Hematopoietic multipotent progenitor cell treated with erythropoietin and hydrocortisone succinate and interleukin-3 and kit ligand, for 17 days (in vitro differentiated cells): ENCODE data around the gene SLC29A4.
A peak's percentile ranks its signal among the peaks of the same experiment; 100 is the strongest.
"Not testable (repeated sequence)": the region's sequence is repeated elsewhere in the genome, so short reads cannot be mapped to it uniquely, and the experiment has no call there.

Experiments
- DNase-seq: peaks from one replicate; pipeline ENCODE4 v3.0.0-alpha.2; 2015; ENCODE audit warnings: low spot score

The SLC29A4 gene

DNA sequence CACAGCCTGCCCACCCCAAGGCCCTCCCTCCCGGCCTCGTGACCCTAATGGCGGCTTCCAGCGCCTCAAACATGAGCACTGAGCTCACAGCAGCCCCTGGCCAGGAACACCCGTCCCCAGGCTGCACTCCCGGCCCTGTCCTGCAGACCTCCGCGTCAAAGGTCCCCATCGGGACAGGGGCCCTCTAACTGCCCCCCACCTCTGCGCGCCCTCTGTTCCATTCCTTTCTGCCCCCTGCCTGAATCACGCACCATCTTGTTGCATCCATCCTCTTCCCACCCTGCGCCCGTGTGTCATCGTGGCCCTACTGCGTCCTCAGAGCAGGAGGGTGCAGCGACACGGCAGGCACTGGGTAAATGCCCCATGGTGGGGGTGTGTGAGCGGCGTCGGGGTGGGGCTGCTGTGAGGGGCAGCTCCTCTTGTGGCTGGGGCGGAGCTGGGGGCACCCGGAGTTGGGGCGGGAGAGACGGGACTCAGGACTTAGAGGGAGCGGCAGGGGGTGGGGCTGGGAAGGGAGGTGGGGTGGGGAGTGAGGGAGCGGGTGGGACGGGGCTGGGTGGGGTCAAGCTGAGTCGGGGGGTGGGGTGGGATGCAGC lies 13.4 kb downstream of the SLC29A4 start:
- DNase-seq, result no peak

- peak; percentile 15 for DNase-seq
Observed at GRCh38 chr7:5296611-5297226, 14.0 kb downstream of the SLC29A4 start.

DNA sequence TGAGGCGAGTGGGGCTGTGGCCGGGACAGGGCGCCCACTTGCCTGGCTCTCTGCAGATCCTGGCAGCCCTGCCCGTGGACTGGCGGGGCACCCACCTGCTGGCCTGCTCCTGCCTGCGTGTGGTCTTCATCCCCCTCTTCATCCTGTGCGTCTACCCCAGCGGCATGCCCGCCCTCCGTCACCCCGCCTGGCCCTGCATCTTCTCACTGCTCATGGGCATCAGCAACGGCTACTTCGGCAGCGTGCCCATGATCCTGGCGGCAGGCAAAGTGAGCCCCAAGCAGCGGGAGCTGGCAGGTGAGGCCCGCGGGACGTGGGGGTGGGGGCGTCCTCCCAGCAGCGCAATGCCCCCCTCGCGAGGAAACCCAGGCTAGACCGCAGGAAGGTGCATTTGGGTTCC lies 17.6 kb downstream of the SLC29A4 start:
- DNase-seq, result no peak

DNA sequence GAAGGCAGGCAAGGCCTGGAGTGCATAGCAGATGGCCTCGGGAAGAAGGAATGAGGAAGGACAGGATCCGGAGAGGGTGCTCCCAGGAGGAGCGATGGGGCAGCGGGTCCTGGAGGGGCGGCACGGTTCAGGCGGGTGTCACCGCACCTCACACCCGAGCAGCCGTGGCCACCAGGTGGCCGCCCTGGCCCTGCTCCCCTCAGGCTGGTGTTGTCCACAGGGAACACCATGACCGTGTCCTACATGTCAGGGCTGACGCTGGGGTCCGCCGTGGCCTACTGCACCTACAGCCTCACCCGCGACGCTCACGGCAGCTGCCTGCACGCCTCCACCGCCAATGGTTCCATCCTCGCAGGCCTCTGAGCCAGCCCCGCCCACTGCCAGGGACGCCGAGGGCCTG lies 19.8 kb downstream of the SLC29A4 start:
- no peak for DNase-seq

- DNase-seq, result no peak
Observed at GRCh38 chr7:5303061-5303460, 20.3 kb downstream of the SLC29A4 start.

DNA sequence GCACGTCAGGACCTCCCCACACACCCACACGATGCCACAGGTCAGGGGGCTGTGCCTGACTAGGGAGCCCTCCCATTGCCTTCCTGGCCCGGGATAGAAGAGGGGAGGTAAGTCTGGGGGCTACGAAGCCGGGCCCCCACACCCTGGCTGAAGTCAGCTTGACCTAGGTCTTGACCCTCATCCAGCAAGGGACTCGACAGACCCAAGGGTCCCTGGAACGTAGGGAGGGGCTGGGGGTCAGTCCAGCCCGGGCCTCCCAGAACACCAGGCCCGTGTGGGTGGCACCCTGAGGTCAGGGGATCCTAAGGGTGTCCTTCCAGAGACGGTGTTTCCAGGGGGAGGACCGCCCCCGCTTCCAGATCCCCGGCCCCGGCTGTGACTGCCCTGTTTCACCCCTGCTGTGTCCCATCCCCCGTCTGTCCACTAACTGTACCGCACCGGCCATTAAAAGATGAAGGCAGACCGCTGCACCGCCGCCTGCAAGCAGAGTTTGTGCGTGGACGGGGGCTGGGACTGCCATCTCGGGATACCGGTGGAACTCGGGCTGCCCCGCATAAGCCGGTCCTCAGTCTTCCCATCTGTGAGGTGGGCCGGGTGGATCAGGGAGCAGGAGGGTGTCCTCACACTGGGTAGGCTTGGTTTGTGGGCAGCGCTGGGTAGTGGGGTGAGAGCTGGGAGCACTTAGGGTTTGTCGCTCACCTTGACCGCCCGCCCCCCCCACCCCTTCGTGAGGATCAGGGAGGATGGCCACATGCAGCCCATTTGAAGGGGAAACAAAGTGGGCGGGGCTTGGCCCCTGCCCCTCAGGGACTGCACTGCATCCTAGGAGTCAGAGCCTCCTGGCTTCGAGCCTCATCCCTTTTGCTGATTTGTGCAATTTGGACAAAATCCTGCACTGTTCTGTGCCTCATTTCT lies 21.1 kb downstream of the SLC29A4 start:
- no peak for DNase-seq

DNA sequence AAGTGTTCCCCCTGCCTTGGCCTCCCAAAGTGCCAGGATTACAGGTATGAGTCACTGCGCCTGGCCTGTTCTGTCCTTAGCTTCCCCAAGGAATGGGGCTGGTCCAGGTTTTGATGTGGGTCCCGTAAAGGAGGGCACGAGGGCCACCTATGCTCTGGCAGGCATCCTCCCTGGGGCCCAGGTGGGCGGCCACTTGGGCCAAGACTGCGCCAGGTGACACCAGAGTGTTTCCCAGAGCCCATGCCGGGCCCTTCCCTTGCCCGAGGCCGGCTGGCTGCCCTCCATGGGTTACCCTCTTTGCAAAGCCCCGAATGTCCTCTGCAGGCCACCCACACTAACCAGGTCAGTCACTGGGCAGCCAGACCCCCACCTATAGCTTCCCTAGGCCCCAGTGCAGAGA lies 22.3 kb downstream of the SLC29A4 start:
- DNase-seq, result not testable (repeated sequence)

- not testable (repeated sequence) for DNase-seq
Observed at GRCh38 chr7:5307221-5308142, 24.7 kb downstream of the SLC29A4 start.

DNA sequence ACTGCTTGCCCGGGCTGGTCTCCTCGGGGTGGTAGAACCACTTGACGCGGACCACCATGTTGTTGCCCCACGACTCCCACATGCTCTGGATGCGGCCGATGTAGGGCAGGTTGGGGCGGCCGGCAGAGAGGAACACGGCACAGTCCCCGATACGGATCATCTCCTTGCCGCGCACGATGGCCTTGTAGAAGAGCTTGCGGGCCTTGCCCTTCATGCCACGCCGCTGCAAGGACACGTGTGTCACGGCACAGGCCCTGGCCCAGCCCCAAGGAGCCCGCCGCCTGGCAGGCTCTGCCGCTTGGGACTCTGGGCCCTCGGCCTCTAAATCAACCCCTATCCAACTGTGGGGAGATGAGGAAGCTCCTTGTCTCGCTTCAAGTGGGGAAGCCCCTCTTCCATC lies 26.4 kb downstream of the SLC29A4 start:
- no peak for DNase-seq

DNA sequence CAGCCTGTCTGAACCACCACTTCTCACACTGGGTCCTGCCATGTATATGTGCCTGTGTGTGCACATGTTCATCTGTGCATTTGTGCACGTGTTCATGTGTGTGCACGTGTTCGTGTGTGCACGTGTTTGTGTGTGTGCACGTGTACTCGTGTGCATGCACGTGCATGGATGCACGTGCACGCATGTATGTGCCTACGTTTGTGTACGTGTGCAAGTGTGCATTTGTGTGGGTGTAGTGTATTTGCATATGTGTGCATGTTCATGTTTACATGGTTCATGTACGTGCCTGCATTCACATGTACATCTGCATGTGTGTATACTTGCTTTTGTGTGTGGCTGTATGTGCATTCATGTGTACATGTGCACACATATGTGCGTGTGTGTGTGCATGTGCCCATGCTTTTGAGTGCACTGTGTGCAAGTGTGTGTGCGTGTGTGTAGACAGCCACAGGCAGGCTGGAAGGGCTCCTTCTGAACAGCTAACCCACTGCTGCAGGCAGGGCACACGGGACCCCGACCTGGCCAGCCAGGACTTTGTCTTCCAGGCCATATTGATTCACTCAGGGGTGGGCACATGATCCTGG lies 28.2 kb downstream of the SLC29A4 start:
- DNase-seq, result no peak

- not testable (repeated sequence) for DNase-seq
Observed at GRCh38 chr7:5312276-5313070, 29.7 kb downstream of the SLC29A4 start.

DNA sequence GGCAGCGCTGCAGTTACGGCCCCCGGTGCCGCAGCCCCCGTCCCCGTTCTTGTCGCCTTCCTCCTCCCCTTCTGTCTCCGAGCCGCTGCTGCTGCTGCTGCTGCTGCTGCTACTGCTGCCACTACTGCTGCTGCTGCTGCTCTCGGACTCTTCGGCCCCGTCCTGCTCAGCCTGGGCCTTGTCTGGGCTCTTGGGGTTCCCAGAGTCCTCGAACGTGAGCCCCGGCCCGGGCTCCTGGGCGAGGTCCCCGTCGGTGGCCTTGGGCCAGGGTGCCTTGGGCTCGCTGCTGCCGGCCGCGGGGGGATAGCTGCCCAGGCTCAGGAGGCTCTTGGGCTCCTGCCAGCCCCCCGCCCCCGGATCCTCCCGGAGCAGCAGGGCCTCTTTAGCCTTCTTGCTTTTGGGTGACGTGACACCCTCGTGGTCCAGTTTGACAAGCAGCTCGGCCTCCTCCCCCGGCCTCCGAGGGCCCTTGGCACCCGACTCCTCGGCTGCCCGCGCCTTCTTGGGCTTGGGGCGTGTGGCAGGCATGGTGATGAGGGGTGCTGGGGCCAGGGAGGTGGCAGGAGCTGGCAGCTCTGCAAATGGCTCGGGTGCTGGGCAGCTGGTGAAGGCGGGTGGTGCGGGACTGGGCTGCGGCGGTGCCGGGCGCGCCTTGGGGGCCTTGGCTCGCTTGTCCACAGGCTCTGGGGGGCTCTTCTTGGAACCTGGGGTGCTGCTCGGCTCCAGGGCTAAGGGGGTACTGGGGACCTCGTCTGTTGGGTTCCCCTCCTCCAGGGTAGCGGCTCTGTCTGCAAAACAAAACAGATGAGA lies 30.5 kb downstream of the SLC29A4 start:
- DNase-seq, result not testable (repeated sequence)

GRCh38 chr7:5314864-5315263 lies 32.1 kb downstream of the SLC29A4 start:
- DNase-seq, result no peak

- DNase-seq, result no peak
Observed at GRCh38 chr7:5315761-5316160, 33.0 kb downstream of the SLC29A4 start.

DNA sequence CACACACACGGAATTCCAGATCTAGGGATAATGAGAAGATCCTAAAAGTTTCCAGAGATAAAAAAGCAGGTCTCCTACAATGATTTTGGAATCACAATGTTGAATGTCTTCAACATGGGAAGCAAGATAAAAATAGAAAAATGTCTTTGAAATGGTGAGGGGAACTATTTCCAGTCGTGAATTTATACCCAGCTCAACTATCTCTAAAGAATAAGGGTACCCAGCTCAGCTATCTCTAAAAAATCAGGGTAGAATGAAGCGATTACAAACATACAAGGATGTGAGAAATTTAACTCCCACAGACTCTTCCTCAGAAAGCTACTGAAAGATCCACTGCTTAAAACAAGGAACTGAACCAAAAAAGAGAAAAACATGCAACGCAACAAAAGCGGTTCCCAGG lies 35.9 kb downstream of the SLC29A4 start:
- DNase-seq, result not testable (repeated sequence)

- no peak for DNase-seq
Observed at GRCh38 chr7:5320391-5320790, 37.6 kb downstream of the SLC29A4 start.

DNA sequence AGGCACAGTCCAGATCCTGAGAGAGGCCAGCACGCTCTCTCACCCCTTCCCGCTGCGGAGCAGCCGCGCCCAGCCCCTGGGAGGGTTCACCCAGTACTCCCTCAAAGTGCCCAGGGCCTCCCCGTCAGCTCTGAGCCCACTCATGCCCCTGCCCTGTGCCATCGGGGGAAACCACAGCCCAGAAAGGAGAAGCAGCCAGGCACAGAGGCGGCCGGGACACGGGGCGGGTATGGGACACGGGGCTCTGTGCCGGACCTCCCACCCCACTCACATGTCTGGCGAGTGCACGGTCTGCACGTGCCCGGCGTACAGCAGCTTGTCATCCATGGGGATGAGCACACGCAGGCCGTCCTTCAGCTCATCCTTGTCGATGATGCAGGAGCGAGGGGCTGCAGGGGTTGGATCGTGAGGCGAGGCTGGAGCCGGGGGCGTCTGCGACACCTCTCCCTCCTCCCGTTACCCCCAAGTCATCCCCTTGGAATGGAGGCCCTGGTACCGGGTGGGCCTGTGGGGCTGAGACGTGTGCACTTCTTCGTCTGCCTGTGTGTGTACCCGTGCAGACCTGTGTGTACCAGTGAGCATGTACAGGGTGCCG lies 38.2 kb downstream of the SLC29A4 start:
- DNase-seq, result no peak

GRCh38 chr7:5322621-5323410 lies 40.1 kb downstream of the SLC29A4 start:
- no peak for DNase-seq
